A673 (cell line): ENCODE measurements around the gene MIPOL1. TPM values are rescaled to one million over a fixed set of nuclear protein-coding genes. Genes with fewer than 3 reads are reported as not detected.
"Not testable (repeated sequence)": the region's sequence is repeated elsewhere in the genome, so short reads cannot be mapped to it uniquely, and the experiment has no call there.

Source experiments
- BruUV-seq: library from RNA; stranded (reverse); fragments of 400-500 nt; replicated peaks from 2 replicates; lab custom pipeline; 2021; lab: Mats Ljungman, UMichigan
- CTCF ChIA-PET: fragments of 300-600 bp; sonication (Branson Sonifier 250); formaldehyde crosslinking; loops from one replicate; lab custom pipeline; 2022; ENCODE audit warnings: antibody characterized with exemption; lab: Charles Lee
- POLR2A ChIA-PET: fragments of 300-600 bp; sonication (Branson Sonifier 250); formaldehyde crosslinking; loops from one replicate; lab custom pipeline; 2022; ENCODE audit warnings: antibody characterized with exemption; ENCODE audit not compliant: low non-redundant PET; lab: Charles Lee
- DNase-seq: peaks from one replicate; pipeline ENCODE4 v3.0.0-alpha.2; 2015; ENCODE audit warnings: low spot score
- H3K27ac ChIP-seq: fragments of 200-600 bp; sonication (generic); 2 replicates; pipeline ENCODE4 v1.5.1; 2016; ENCODE audit warnings: mixed run types, low read depth, mild to moderate bottlenecking, mixed read lengths, antibody characterized with exemption, low read length; ENCODE audit not compliant: poor library complexity, severe bottlenecking
- H3K27me3 ChIP-seq: fragments of 200-600 bp; sonication (generic); replicated peaks from 2 replicates; pipeline ENCODE4 v1.6.1; 2017; ENCODE audit warnings: mixed run types, low read depth, mild to moderate bottlenecking, mixed read lengths, antibody characterized with exemption, low read length; ENCODE audit not compliant: insufficient read depth, poor library complexity
- H3K36me3 ChIP-seq: fragments of 200-600 bp; sonication (generic); 2 replicates; pipeline ENCODE4 v1.6.1; 2016; ENCODE audit warnings: mixed run types, mild to moderate bottlenecking, mixed read lengths, antibody characterized with exemption, low read length; ENCODE audit not compliant: insufficient read depth, poor library complexity, severe bottlenecking
- H3K4me1 ChIP-seq: fragments of 200-600 bp; sonication (generic); 2 replicates; pipeline ENCODE4 v1.6.1; 2017; ENCODE audit warnings: mixed run types, mild to moderate bottlenecking, mixed read lengths, antibody characterized with exemption, low read length; ENCODE audit not compliant: insufficient read depth, poor library complexity, severe bottlenecking
- H3K4me3 ChIP-seq: fragments of 200-600 bp; sonication (generic); 2 replicates; pipeline ENCODE4 v1.5.1; 2016; ENCODE audit warnings: low read depth, mixed run types, mild to moderate bottlenecking, mixed read lengths, low read length; ENCODE audit not compliant: poor library complexity, severe bottlenecking
- H3K9me3 ChIP-seq: fragments of 200-600 bp; sonication (generic); 2 replicates; pipeline ENCODE4 v1.6.1; 2016; ENCODE audit warnings: mixed run types, low read depth, mild to moderate bottlenecking, mixed read lengths, antibody characterized with exemption, low read length; ENCODE audit not compliant: poor library complexity, severe bottlenecking
- EZH2 ChIP-seq: fragments of 200-600 bp; sonication (generic); IDR thresholded peaks from 2 replicates; pipeline ENCODE4 v1.6.1; 2017; ENCODE audit warnings: borderline replicate concordance, low read depth, mild to moderate bottlenecking, mixed read lengths, antibody characterized with exemption, low read length; ENCODE audit not compliant: poor library complexity, severe bottlenecking
- intact Hi-C: fragments of 100-400 bp; cut with micrococcal nuclease; formaldehyde crosslinking; loops from one replicate; pipeline ENCODE4 v1.10.0; 2022; ENCODE audit not compliant: unreplicated experiment
- total RNA-seq: library from RNA; stranded (reverse); gene quantifications from 2 replicates; pipeline ENCODE4 v1.2.3, GENCODE V29; 2021
- TF ChIP-seq, protein P1 (sequence below): fragments of 300-800, 200-600 bp; sonication (generic); conservative IDR thresholded peaks from 2 replicates; pipeline ENCODE4 v1.5.1; 2017; ENCODE audit warnings: low read depth, mild to moderate bottlenecking, antibody characterized with exemption, low read length, moderate library complexity, mixed read lengths

The MIPOL1 gene
- total RNA-seq, 1 experiment from 2014 or later, result 15.0 TPM

DNA sequence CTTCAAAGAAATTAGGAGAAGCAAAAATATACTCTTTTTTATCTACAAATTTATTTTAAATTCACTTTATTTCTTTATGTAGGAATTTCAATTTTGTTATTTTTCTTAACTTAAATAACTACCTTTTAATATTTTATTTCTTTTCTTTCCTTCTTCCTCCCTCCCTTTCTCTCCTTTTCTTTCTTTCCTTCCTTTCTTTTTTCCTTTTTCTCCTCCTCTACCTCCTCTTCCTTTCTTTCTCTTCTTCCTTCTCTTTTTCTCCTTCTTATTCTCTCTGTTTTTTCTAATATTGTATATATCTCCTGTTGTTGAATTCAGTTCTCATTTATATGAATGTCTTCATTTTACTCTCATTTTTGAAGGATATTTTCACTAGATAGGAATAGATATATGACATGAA lies 127.6 kb downstream of the MIPOL1 start:
- Histone ChIP-seq H3K27me3 (no peaks in the 10 kb centered on the region), H3K27ac (no peak overlapping the region), H3K4me3 (no peak overlapping the region), H3K9me3 (no peaks in the 10 kb centered on the region), H3K4me1 (no peaks in the 10 kb centered on the region), H3K36me3 (no peaks in the 10 kb centered on the region)
- intact Hi-C loops, result no loop called here
- CTCF ChIA-PET, result no interaction called here
- TF ChIP-seq, protein P1, sequence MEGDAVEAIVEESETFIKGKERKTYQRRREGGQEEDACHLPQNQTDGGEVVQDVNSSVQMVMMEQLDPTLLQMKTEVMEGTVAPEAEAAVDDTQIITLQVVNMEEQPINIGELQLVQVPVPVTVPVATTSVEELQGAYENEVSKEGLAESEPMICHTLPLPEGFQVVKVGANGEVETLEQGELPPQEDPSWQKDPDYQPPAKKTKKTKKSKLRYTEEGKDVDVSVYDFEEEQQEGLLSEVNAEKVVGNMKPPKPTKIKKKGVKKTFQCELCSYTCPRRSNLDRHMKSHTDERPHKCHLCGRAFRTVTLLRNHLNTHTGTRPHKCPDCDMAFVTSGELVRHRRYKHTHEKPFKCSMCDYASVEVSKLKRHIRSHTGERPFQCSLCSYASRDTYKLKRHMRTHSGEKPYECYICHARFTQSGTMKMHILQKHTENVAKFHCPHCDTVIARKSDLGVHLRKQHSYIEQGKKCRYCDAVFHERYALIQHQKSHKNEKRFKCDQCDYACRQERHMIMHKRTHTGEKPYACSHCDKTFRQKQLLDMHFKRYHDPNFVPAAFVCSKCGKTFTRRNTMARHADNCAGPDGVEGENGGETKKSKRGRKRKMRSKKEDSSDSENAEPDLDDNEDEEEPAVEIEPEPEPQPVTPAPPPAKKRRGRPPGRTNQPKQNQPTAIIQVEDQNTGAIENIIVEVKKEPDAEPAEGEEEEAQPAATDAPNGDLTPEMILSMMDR, result no peak
- TF ChIP-seq EZH2, result no peak
- DNase-seq, result no peak
- POLR2A ChIA-PET, result no interaction called here
- BruUV-seq, result no TSS peak

DNA sequence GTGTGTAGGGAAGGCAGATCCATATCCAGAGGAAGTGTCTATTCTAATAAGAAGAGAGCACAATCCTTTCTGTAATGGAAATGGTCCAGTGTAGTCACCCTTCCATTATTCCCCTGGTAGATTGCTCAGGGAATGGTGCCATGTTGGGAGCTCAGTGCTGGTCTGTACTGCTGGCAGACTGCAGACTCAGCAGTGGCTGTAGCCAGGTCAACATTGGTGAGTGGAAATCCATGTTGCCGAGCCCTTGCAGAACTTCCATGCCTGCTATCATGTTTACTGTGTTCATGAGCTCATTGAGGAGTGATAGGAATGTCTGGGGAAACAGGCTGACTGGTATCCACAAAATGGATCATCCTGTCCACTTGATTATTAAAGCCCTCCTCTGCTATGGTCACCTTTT lies 128.7 kb downstream of the MIPOL1 start:
- ChIA-PET POLR2A (no interaction called here), CTCF (no interaction called here)
- no peaks in the 10 kb centered on the region for H3K36me3 ChIP-seq
- BruUV-seq, result no TSS peak
- H3K27me3 ChIP-seq, result no peaks in the 10 kb centered on the region
- no peak overlapping the region for H3K27ac ChIP-seq
- intact Hi-C loops, result no loop called here
- no peak overlapping the region for H3K4me3 ChIP-seq
- TF ChIP-seq EZH2, result no peak
- TF ChIP-seq, protein P1, result no peak
- no peaks in the 10 kb centered on the region for H3K9me3 ChIP-seq
- no peaks in the 10 kb centered on the region for H3K4me1 ChIP-seq
- DNase-seq, result no peak

DNA sequence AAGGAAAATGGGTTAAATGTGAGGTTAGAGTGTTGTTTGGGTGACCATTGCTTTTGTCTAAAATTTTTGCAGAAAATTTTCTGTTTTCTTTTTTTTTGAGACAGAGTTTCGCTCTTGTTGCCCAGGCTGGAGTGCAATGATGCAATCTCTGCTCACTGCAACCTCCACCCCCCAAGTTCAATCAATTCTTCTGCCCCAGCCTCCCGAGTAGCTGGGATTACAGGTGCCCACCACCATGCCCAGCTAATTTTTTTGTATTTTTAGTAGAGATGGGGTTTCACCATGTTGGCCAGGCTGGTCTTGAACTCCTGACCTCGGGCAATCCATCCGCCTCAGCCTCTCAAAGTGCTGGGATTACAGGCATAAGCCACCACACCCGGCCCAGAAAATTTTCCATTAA lies 130.2 kb downstream of the MIPOL1 start:
- DNase-seq, H3K27me3 ChIP-seq, H3K4me1 ChIP-seq, BruUV-seq, H3K9me3 ChIP-seq, H3K36me3 ChIP-seq, POLR2A ChIA-PET, CTCF ChIA-PET, intact Hi-C loops, H3K4me3 ChIP-seq, H3K27ac ChIP-seq: not testable (repeated sequence)

DNA sequence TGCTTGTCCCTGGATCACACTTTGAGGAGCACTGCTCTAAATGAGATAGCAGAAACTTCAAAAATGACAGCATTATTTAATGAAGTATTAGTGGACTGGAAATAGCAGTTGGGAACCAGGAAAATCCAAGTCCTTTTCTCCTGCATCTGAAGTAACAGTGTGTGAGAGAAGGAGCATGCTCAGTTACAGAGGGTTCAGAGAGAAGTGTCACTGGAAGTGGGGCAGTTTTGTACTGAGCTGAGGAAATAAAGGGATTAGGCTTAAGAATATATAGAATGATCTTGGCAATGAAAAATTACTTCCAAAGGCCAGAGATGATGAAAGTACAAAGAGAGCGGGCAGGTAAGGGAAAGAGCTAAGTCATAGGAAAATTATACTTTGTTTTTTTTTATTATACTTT lies 130.9 kb downstream of the MIPOL1 start:
- no peak overlapping the region for H3K27ac ChIP-seq
- no TSS peak for BruUV-seq
- ChIA-PET POLR2A (no interaction called here), CTCF (no interaction called here)
- no peaks in the 10 kb centered on the region for H3K9me3 ChIP-seq
- H3K36me3 ChIP-seq, result no peaks in the 10 kb centered on the region
- intact Hi-C loops, result no loop called here
- no peaks in the 10 kb centered on the region for H3K4me1 ChIP-seq
- no peak overlapping the region for H3K4me3 ChIP-seq
- TF ChIP-seq, protein P1, result no peak
- TF ChIP-seq EZH2, result no peak
- H3K27me3 ChIP-seq, result no peaks in the 10 kb centered on the region
- no peak for DNase-seq
